Type B pancreatic cell (in vitro differentiated cells): ENCODE measurements around the gene CYSTM1. TPM values are rescaled to one million over a fixed set of nuclear protein-coding genes. Genes with fewer than 3 reads are reported as not detected.

ENCODE experiments used
- DNase-seq: peaks from one replicate; pipeline ENCODE4 v3.0.0; 2021; ENCODE audit warnings: mixed read lengths; ENCODE audit not compliant: unreplicated experiment; ENCODE audit errors: extremely low spot score
- H3K27ac Mint-ChIP-seq: 2 replicates; pipeline ENCODE4 v1.8.0; 2021; ENCODE audit warnings: mild to moderate bottlenecking, mixed read lengths
- H3K27me3 Mint-ChIP-seq: 2 replicates; pipeline ENCODE4 v1.8.0; 2021; ENCODE audit warnings: mixed read lengths
- H3K36me3 Mint-ChIP-seq: 2 replicates; pipeline ENCODE4 v1.8.0; 2021; ENCODE audit warnings: mixed read lengths
- H3K4me1 Mint-ChIP-seq: one replicate; pipeline ENCODE4 v1.8.0; 2021; ENCODE audit warnings: mixed read lengths; ENCODE audit not compliant: unreplicated experiment
- H3K4me3 Mint-ChIP-seq: 2 replicates; pipeline ENCODE4 v1.8.0; 2021; ENCODE audit warnings: mild to moderate bottlenecking, mixed read lengths
- H3K9me3 Mint-ChIP-seq: 2 replicates; pipeline ENCODE4 v1.8.0; 2021; ENCODE audit warnings: mixed read lengths
- CTCF ChIP-seq: fragments of 200-600 bp; sonication (generic); conservative IDR thresholded peaks from 2 replicates; pipeline ENCODE4 v1.5.0; 2021; ENCODE audit warnings: antibody characterized with exemption, mild to moderate bottlenecking
- total RNA-seq: library from RNA; stranded (reverse); gene quantifications from 2 replicates; pipeline ENCODE4 v1.2.1, GENCODE V29; 2021; ENCODE audit warnings: low replicate concordance

Gene CYSTM1
- total RNA-seq, 1 donor from 2014 or later: 73.5 TPM

DNA sequence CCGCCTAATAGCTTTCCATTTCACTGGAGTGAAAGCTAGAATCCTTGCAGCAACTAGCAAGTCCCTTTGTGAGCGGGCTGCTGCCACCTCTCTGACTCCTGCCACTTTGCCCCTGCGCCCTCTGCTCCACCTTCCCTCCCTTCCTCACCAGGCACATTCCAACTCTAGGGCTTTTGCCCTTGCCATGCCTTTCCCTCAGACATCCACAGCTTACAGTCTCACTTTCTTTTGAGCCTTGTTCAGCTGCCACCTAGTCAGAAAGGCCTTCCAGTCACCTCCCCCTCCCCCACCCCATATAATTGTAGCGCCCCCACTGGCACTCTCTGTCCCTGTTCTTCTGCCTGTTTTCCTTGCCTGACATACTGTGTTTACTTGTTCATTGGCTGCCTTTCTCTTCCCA is 31.0 kb downstream of the CYSTM1 start:
- no peak overlapping the region for H3K4me3 Mint-ChIP-seq
- H3K27me3 Mint-ChIP-seq: no peaks in the 10 kb centered on the region
- TF ChIP-seq CTCF: no peak
- no peak for DNase-seq
- no peaks in the 10 kb centered on the region for H3K9me3 Mint-ChIP-seq
- no peaks in the 10 kb centered on the region for H3K4me1 Mint-ChIP-seq
- H3K27ac Mint-ChIP-seq: no peak overlapping the region
- peaks cover 5% of the 10 kb centered on the region for H3K36me3 Mint-ChIP-seq

GRCh38 chr5:140207250-140207964 is 32.4 kb downstream of the CYSTM1 start:
- no peaks in the 10 kb centered on the region for H3K27me3 Mint-ChIP-seq
- H3K27ac Mint-ChIP-seq: no peak overlapping the region
- DNase-seq: no peak
- H3K9me3 Mint-ChIP-seq: no peaks in the 10 kb centered on the region
- H3K4me3 Mint-ChIP-seq: no peak overlapping the region
- no peaks in the 10 kb centered on the region for H3K36me3 Mint-ChIP-seq
- TF ChIP-seq CTCF: no peak
- no peaks in the 10 kb centered on the region for H3K4me1 Mint-ChIP-seq

GRCh38 chr5:140208065-140208464 is 33.1 kb downstream of the CYSTM1 start:
- Mint-ChIP-seq H3K36me3 (no peaks in the 10 kb centered on the region), H3K9me3 (no peaks in the 10 kb centered on the region), H3K4me3 (no peak overlapping the region), H3K27ac (no peak overlapping the region), H3K4me1 (no peaks in the 10 kb centered on the region), H3K27me3 (no peaks in the 10 kb centered on the region)
- no peak for TF ChIP-seq CTCF
- no peak for DNase-seq

- Mint-ChIP-seq H3K9me3 (no peaks in the 10 kb centered on the region), H3K4me1 (no peaks in the 10 kb centered on the region), H3K27me3 (no peaks in the 10 kb centered on the region), H3K4me3 (no peak overlapping the region), H3K36me3 (no peaks in the 10 kb centered on the region), H3K27ac (no peak overlapping the region)
- no peak for DNase-seq
- no peak for TF ChIP-seq CTCF
Observed at GRCh38 chr5:140213370-140213983, 38.5 kb downstream of the CYSTM1 start.

DNA sequence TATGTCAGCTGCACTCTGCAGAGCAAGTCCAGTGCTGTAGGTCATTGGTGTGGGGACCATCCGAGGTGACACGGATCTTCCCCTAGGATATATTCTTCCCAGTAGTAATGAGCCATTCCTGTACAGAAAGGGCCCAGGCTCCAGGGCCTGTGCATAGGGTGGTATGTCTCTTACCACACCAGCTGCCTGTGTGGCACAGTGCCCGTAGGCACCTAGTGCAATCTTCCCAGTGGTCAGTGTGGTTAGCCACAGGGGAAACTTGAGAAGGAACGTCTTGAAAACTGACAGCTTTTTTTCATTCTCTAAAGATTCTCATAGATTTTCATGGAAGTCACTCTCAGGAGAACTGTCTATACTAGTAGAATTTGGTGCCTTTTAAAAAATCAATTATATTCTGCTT is 39.8 kb downstream of the CYSTM1 start:
- no peak for TF ChIP-seq CTCF
- Mint-ChIP-seq H3K4me1 (no peaks in the 10 kb centered on the region), H3K36me3 (no peaks in the 10 kb centered on the region), H3K9me3 (no peaks in the 10 kb centered on the region), H3K27ac (no peak overlapping the region), H3K4me3 (no peak overlapping the region), H3K27me3 (no peaks in the 10 kb centered on the region)
- no peak for DNase-seq
